ENCODE results near the gene ARHGAP45. TPM values are rescaled to one million over a fixed set of nuclear protein-coding genes. Genes with fewer than 3 reads are reported as not detected.
A peak's percentile ranks its signal among the peaks of the same experiment; 100 is the strongest.

Gene ARHGAP45
- total and polyA plus RNA-seq, 7 experiments from 2014 or later: 305 to 1,030 (median 779) TPM

DNA sequence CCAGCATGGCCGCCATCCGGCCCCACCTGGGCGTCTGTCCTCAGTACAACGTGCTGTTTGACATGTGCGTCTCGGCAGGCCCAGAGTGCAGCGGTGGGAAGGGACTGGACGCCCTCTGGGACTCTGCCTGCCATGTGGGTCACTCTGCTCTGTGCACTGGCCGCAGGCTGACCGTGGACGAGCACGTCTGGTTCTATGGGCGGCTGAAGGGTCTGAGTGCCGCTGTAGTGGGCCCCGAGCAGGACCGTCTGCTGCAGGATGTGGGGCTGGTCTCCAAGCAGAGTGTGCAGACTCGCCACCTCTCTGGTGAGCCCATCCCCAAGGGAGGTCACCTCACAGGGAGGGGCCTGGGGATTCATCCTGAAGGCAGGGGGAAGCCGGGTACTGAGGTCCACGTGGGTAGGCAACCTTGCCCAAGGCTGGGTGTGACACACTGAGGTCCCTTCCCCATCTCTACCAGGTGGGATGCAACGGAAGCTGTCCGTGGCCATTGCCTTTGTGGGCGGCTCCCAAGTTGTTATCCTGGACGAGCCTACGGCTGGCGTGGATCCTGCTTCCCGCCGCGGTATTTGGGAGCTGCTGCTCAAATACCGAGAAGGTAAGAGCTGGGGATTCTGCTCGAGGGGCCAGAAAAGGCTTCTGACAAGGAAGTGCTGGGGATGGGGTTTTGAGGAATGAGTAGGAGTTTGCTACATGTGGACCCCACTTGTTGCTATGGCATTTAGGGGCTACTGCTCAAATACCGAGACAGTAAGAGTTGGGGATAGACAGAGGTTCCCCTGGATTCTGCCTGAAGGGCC is 15.8 kb upstream of the ARHGAP45 start:
- Histone ChIP-seq H3K27ac (ENCODE audit: low read depth, low read length) (no peak overlapping the region), H3K4me3 (ENCODE audit: low read length) (no peak overlapping the region), H3K9me3 (ENCODE audit: control insufficient read depth in 2 of 3, low read length in 3 of 3) (peaks cover 0 to 3% (median 0%) of the 10 kb centered on the region in 3 experiments), H3K27me3 (ENCODE audit: control insufficient read depth in 2 of 2, insufficient read depth in 2 of 2, low read length in 2 of 2) (no peaks in the 10 kb centered on the region), H3K4me1 (ENCODE audit: control insufficient read depth in 2 of 2, insufficient read depth in 2 of 2, low read length in 2 of 2) (no peaks in the 10 kb centered on the region), H3K36me3 (ENCODE audit: control insufficient read depth in 2 of 3, insufficient read depth in 3 of 3, low read length in 3 of 3) (peaks cover 0 to 57% (median 0%) of the 10 kb centered on the region in 3 experiments)
- Mint-ChIP-seq H3K4me3 (no peak overlapping the region), H3K36me3 (peaks cover 0 to 21% (median 7%) of the 10 kb centered on the region in 5 donors), H3K27me3 (no peaks in the 10 kb centered on the region), H3K9me3 (peaks cover 0 to 2% (median 0%) of the 10 kb centered on the region in 11 donors), H3K27ac (peak overlapping the region in 6 of 9 donors; percentile 3 to 84 (median 56)), H3K4me1 (peaks cover 0 to 17% (median 5%) of the 10 kb centered on the region in 7 donors)
- CTCF ChIA-PET: interaction anchor here (1.1 kb wide), 1 partner anchor 15 kb away, joined by 4 read pairs; no protein-coding TSS in a partner anchor
- ATAC-seq (no peak), DNase-seq (no peak)
- POLR2A ChIA-PET: interaction anchor here (0.9 to 1.6 kb wide), 6 partner anchors 8 to 37 kb away, joined by 3 to 7 read pairs (median 4); partner anchors contain the start of genes ABCA7 and CNN2
- intact Hi-C loops (cut with micrococcal nuclease): no loop called here

DNA sequence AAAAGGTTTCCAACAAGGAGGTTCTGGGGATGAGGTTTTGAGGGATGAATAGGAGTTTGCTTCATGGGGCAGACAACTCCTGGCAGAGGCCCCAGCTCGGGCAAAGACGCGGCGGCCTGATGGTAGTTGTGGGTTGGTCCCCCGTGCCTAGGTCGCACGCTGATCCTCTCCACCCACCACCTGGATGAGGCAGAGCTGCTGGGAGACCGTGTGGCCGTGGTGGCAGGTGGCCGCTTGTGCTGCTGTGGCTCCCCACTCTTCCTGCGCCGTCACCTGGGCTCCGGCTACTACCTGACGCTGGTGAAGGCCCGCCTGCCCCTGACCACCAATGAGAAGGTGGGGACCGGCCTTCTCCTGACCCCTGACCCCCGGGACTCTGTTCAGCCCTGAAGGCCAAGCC is 15.2 kb upstream of the ARHGAP45 start:
- ChIA-PET POLR2A (interaction anchor here (0.9 to 1.6 kb wide), 5 partner anchors 9 to 37 kb away, joined by 3 to 7 read pairs (median 4); partner anchors contain the start of genes ABCA7 and CNN2), CTCF (no interaction called here)
- H3K4me3 ChIP-seq (ENCODE audit: low read length): no peak overlapping the region
- H3K4me1 ChIP-seq (ENCODE audit: control insufficient read depth in 2 of 2, insufficient read depth in 2 of 2, low read length in 2 of 2): no peaks in the 10 kb centered on the region
- intact Hi-C loops (cut with micrococcal nuclease): no loop called here
- Mint-ChIP-seq H3K4me1 (peaks cover 2 to 22% (median 8%) of the 10 kb centered on the region in 7 donors), H3K36me3 (peaks cover 3 to 27% (median 13%) of the 10 kb centered on the region in 5 donors), H3K27me3 (no peaks in the 10 kb centered on the region), H3K27ac (peak overlapping the region in 6 of 9 donors; percentile 3 to 84 (median 56)), H3K9me3 (peaks cover 0 to 8% (median 4%) of the 10 kb centered on the region in 11 donors), H3K4me3 (no peak overlapping the region)
- H3K27me3 ChIP-seq (ENCODE audit: control insufficient read depth in 2 of 2, insufficient read depth in 2 of 2, low read length in 2 of 2): no peaks in the 10 kb centered on the region
- no peak overlapping the region for H3K27ac ChIP-seq (ENCODE audit: low read depth, low read length)
- no peak for ATAC-seq
- H3K9me3 ChIP-seq (ENCODE audit: control insufficient read depth in 2 of 3, low read length in 3 of 3): peaks cover 0 to 7% (median 0%) of the 10 kb centered on the region in 3 experiments
- peaks cover 0 to 57% (median 0%) of the 10 kb centered on the region in 3 experiments for H3K36me3 ChIP-seq (ENCODE audit: control insufficient read depth in 2 of 3, insufficient read depth in 3 of 3, low read length in 3 of 3)
- DNase-seq: no peak

DNA sequence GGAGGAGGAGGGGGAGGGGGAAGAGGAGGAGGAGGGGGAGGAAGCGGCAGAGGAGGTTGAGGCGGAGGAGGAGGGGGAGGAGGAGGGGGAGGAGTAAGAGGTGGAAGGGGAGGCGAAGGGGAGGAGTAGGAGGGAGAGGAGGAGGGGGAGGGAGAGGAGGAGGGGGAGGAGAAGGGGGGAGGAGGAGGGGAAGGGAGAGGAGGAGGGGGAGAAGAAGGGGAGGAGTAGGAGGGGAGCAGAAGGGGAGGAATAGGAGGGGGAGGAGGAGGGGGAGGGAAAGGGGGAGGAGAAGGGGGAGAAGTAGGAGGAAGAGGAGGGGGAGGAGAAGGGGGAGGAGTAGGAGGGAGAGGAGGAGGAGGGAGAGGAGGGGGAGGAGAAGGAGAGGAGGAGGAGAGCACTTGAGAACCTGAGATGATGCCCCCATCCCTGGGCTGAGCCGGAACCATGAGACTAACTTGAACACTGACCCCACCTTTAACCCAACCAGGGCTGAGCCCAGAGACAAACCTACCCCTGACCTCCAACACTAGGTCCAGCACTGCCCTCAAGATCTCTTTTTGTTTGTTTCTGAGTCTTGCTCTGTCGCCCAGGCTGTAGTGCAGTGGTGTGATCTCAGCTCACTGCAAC is 14.5 kb upstream of the ARHGAP45 start:
- DNase-seq: no peak
- POLR2A ChIA-PET: interaction anchor here (0.6 to 1.8 kb wide), 8 partner anchors 11 to 61 kb away, joined by 3 to 8 read pairs (median 5); partner anchors contain the start of genes ABCA7, ARHGAP45 and CNN2

DNA sequence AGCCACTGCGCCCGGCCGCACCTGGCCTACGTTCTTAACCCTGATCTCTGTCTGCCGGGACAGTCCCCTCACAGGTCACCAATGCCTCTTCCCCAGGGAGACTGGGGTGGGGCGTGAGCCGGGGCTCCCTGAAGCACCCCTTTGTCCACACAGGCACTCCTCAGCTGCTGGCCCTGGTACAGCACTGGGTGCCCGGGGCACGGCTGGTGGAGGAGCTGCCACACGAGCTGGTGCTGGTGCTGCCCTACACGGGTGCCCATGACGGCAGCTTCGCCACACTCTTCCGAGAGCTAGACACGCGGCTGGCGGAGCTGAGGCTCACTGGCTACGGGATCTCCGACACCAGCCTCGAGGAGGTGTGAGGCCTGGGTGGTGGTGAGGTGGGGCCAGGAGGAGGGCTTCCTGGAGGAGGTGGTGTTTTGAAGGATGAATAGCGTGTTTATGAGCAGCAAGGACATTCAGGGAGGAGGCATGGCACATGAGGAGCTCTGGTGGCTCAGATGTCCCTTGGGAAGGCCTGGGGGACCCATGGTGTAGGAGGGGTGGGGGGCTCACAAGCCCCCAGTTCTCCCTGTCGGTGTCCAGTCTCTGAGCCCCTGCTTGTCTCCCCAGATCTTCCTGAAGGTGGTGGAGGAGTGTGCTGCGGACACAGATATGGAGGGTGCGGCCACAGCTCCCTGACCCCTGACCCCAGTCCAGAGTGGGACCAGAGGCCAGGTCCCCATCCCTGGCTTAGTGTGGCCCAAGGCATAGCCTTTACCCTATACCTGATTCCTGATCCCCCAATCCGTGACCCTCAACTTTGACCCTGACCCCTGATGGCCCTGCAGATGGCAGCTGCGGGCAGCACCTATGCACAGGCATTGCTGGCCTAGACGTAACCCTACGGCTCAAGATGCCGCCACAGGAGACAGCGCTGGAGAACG is 13.5 kb upstream of the ARHGAP45 start:
- H3K27ac ChIP-seq (ENCODE audit: low read depth, low read length): no peak overlapping the region
- H3K4me3 ChIP-seq (ENCODE audit: low read length): no peak overlapping the region
- POLR2A ChIA-PET: interaction anchor here (0.6 to 1.8 kb wide), 6 partner anchors 13 to 219 kb away, joined by 3 to 8 read pairs (median 4); partner anchors contain the start of genes ABCA7 and ARHGAP45
- H3K4me3 Mint-ChIP-seq: no peak overlapping the region
- peaks cover 12 to 15% of the 10 kb centered on the region in 2 donors for H3K4me1 ChIP-seq (ENCODE audit: control insufficient read depth in 2 of 2, insufficient read depth in 2 of 2, low read length in 2 of 2)
- H3K9me3 ChIP-seq (ENCODE audit: control insufficient read depth in 2 of 3, low read length in 3 of 3): peaks cover 0 to 18% (median 0%) of the 10 kb centered on the region in 3 experiments
- peaks cover 0 to 60% (median 0%) of the 10 kb centered on the region in 3 experiments for H3K36me3 ChIP-seq (ENCODE audit: control insufficient read depth in 2 of 3, insufficient read depth in 3 of 3, low read length in 3 of 3)
- ATAC-seq: no peak
- CTCF ChIA-PET: interaction anchor here (5.5 kb wide), 1 partner anchor 13 kb away, joined by 28 read pairs; the partner anchor contains the start of gene ARHGAP45
- intact Hi-C loops (cut with micrococcal nuclease): no loop called here
- H3K4me1 Mint-ChIP-seq: peaks cover 8 to 37% (median 24%) of the 10 kb centered on the region in 7 donors
- no peak for DNase-seq
- H3K27me3 Mint-ChIP-seq: no peaks in the 10 kb centered on the region
- H3K9me3 Mint-ChIP-seq: peaks cover 0 to 24% (median 8%) of the 10 kb centered on the region in 11 donors
- no peaks in the 10 kb centered on the region for H3K27me3 ChIP-seq (ENCODE audit: control insufficient read depth in 2 of 2, insufficient read depth in 2 of 2, low read length in 2 of 2)
- H3K36me3 Mint-ChIP-seq: peaks cover 5 to 44% (median 22%) of the 10 kb centered on the region in 5 donors
- peak overlapping the region in 4 of 9 donors; percentile 9 to 61 (median 46) for H3K27ac Mint-ChIP-seq

More for the DNA sequence above, 14.5 kb upstream of the ARHGAP45 start:
- Mint-ChIP-seq H3K4me3 (peak overlapping the region in 1 of 10 donors; percentile 38), H3K36me3 (peaks cover 5 to 34% (median 16%) of the 10 kb centered on the region in 5 donors), H3K27me3 (no peaks in the 10 kb centered on the region), H3K9me3 (peaks cover 0 to 15% (median 7%) of the 10 kb centered on the region in 11 donors), H3K27ac (peak overlapping the region in 4 of 9 donors; percentile 34 to 61 (median 46)), H3K4me1 (peaks cover 4 to 27% (median 14%) of the 10 kb centered on the region in 7 donors)
- peaks cover 3 to 6% of the 10 kb centered on the region in 2 donors for H3K4me1 ChIP-seq (ENCODE audit: control insufficient read depth in 2 of 2, insufficient read depth in 2 of 2, low read length in 2 of 2)
- H3K4me3 ChIP-seq (ENCODE audit: low read length): no peak overlapping the region
- H3K36me3 ChIP-seq (ENCODE audit: control insufficient read depth in 2 of 3, insufficient read depth in 3 of 3, low read length in 3 of 3): peaks cover 0 to 57% (median 0%) of the 10 kb centered on the region in 3 experiments
- ATAC-seq: no peak
- H3K9me3 ChIP-seq (ENCODE audit: control insufficient read depth in 2 of 3, low read length in 3 of 3): peaks cover 0 to 14% (median 0%) of the 10 kb centered on the region in 3 experiments
- intact Hi-C loops (cut with micrococcal nuclease): no loop called here
- CTCF ChIA-PET: no interaction called here
- no peaks in the 10 kb centered on the region for H3K27me3 ChIP-seq (ENCODE audit: control insufficient read depth in 2 of 2, insufficient read depth in 2 of 2, low read length in 2 of 2)
- H3K27ac ChIP-seq (ENCODE audit: low read depth, low read length): no peak overlapping the region

DNA sequence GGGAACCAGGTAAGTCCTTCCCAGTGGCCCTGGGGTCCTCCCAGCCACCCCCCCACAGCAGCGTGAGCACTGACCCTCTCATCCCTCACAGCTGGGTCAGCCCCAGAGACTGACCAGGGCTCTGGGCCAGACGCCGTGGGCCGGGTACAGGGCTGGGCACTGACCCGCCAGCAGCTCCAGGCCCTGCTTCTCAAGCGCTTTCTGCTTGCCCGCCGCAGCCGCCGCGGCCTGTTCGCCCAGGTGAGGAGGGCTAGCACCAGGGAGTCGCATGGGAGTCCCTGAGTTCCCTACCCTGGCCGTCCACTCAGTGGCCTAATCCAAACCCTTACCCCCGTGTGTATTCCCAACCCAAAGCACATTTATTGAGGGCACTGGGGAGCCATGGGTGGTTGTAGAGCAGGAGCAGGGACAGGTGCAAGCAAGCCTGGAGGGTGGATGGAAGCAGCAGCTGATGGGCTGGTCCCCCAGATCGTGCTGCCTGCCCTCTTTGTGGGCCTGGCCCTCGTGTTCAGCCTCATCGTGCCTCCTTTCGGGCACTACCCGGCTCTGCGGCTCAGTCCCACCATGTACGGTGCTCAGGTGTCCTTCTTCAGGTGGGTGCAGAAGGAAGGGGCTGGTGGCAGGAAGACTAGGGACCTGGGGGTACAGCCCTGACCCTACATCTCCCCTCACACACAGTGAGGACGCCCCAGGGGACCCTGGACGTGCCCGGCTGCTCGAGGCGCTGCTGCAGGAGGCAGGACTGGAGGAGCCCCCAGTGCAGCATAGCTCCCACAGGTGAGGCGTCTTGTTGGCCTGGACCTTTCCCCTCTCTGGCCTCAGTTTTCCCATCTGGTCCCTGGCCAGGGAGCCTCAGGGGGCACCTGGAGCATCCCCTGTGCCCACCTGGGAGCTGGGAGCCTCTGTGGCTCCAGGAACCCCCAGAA is 12.6 kb upstream of the ARHGAP45 start:
- H3K27me3 ChIP-seq (ENCODE audit: control insufficient read depth in 2 of 2, insufficient read depth in 2 of 2, low read length in 2 of 2): no peaks in the 10 kb centered on the region
- DNase-seq (no peak), ATAC-seq (no peak)
- Mint-ChIP-seq H3K4me1 (peaks cover 8 to 39% (median 25%) of the 10 kb centered on the region in 7 donors), H3K4me3 (no peak overlapping the region), H3K36me3 (peaks cover 5 to 49% (median 22%) of the 10 kb centered on the region in 5 donors), H3K27me3 (no peaks in the 10 kb centered on the region), H3K9me3 (peaks cover 0 to 24% (median 8%) of the 10 kb centered on the region in 11 donors), H3K27ac (no peak overlapping the region)
- peaks cover 0 to 23% (median 0%) of the 10 kb centered on the region in 3 experiments for H3K9me3 ChIP-seq (ENCODE audit: control insufficient read depth in 2 of 3, low read length in 3 of 3)
- H3K27ac ChIP-seq (ENCODE audit: low read depth, low read length): no peak overlapping the region
- POLR2A ChIA-PET: interaction anchor here (0.8 to 37.6 kb wide), 5 partner anchors 13 to 40 kb away, joined by 3 to 2022 read pairs (median 8); partner anchors contain the start of genes ABCA7, ARHGAP45, GPX4 and POLR2E
- CTCF ChIA-PET: interaction anchor here (0.7 to 5.5 kb wide), 3 partner anchors 12 to 140 kb away, joined by 3 to 28 read pairs (median 4); partner anchors contain the start of gene ARHGAP45
- peaks cover 14 to 15% of the 10 kb centered on the region in 2 donors for H3K4me1 ChIP-seq (ENCODE audit: control insufficient read depth in 2 of 2, insufficient read depth in 2 of 2, low read length in 2 of 2)
- no peak overlapping the region for H3K4me3 ChIP-seq (ENCODE audit: low read length)
- peaks cover 0 to 58% (median 0%) of the 10 kb centered on the region in 3 experiments for H3K36me3 ChIP-seq (ENCODE audit: control insufficient read depth in 2 of 3, insufficient read depth in 3 of 3, low read length in 3 of 3)
- intact Hi-C loops (cut with micrococcal nuclease): no loop called here

Data from naive thymus-derived CD4-positive, alpha-beta T cell (primary cell).